ENCODE measurements around the gene SARM1. TPM values are rescaled to one million over a fixed set of nuclear protein-coding genes. Genes with fewer than 3 reads are reported as not detected.

SARM1 gene
- total and polyA plus RNA-seq, 2 of the 13 experiments (the other 11 are each of a cell fraction or from before 2014, with no cell fraction given): 0.73 to 0.86 TPM

DNA sequence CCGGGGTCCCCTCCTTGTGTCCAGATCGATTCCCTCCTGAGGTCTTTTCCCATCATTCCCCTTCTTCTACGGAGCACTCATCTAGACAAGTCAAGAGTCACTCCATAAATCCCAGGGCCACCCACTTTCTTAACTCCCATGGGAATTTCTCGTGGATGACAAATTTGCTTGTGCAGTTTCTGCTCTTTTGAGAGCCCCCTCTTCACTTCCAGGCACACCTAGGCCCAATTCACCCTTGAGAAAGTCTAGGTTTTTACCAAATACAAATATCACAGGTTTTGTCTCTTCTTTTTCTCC lies 13.6 kb upstream of the SARM1 start (continued):
- TF ChIP-seq SOX5 (CRISPR knock-in tag; IDR thresholded peaks at IDR 0.05; ENCODE audit: borderline replicate concordance): no peak
- TF ChIP-seq NCOA1 (CRISPR knock-in tag; IDR thresholded peaks at IDR 0.05): 0 out of 2 replicates have a peak, but pooled peaks have one; percentile 37

- intact Hi-C loops (cut with micrococcal nuclease; ENCODE audit: unreplicated experiment) (no loop called here), in situ Hi-C loops (cut with HindIII; ENCODE audit: extremely low pct_ligation_motif_present, low pct_unique_long_range_greater_than_20kb) (no loop called here)
- no peak overlapping the region for H2AFZ ChIP-seq (ENCODE audit: low read length)
- peaks cover 11% of the 10 kb centered on the region for H3K79me2 ChIP-seq (ENCODE audit: insufficient read depth, low read length)
- no peak for TF ChIP-seq KDM3A (CRISPR knock-in tag; IDR thresholded peaks at IDR 0.05; ENCODE audit: low read depth)
- TF ChIP-seq TOE1 (CRISPR knock-in tag; IDR thresholded peaks at IDR 0.05): no peak
- TF ChIP-seq POLR2G (IDR thresholded peaks at IDR 0.05; ENCODE audit: low read depth, low read length): 0 out of 2 replicates have a peak, but pooled peaks have one; percentile 12
- H4K20me1 ChIP-seq (ENCODE audit: insufficient read depth, low read length): no peaks in the 10 kb centered on the region
- no peaks in the 10 kb centered on the region; a peak in 1 of 5 replicates for H3K27me3 ChIP-seq (ENCODE audit: control insufficient read depth in 1 of 2, insufficient read depth in 2 of 2, low read length in 2 of 2)
- CTCF ChIA-PET (ENCODE audit: low intra/inter-chr PET ratio, low total read pairs): no interaction called here
- H3K4me3 ChIP-seq (replicated peaks in 1 of 3; ENCODE audit: insufficient read depth in 1 of 3, low read depth in 2 of 3, low read length in 3 of 3): no peak overlapping the region
- POLR2A ChIA-PET: interaction anchor here (1.1 to 1.6 kb wide), 2 partner anchors 8 to 28 kb away, joined by 3 to 5 read pairs; partner anchors contain the start of genes IFT20 and TNFAIP1
- H3K9me3 ChIP-seq (ENCODE audit: low read length): no peaks in the 10 kb centered on the region
- peaks cover 19 to 41% of the 10 kb centered on the region in 2 experiments for H3K36me3 ChIP-seq (replicated peaks in 1 of 2; ENCODE audit: control insufficient read depth in 1 of 2, insufficient read depth in 2 of 2, low read length in 2 of 2)
- BruUV-seq (replicated peaks): no TSS peak
- FAIRE-seq (no peak), ATAC-seq (no peak), DNase-seq (ENCODE audit: low spot score) (no peak)
- H3K4me1 ChIP-seq (ENCODE audit: insufficient read depth, low read length): peaks cover 33% of the 10 kb centered on the region
- H3K4me2 ChIP-seq (ENCODE audit: low read depth, low read length): no peak overlapping the region
- 97% methylated on average over 5 of the region's 5 CpGs for WGBS (ENCODE audit: low lambda C conversion rate)
- H3K9ac ChIP-seq (ENCODE audit: insufficient read depth, low read depth, low read length): no peak overlapping the region
- H3K27ac ChIP-seq (ENCODE audit: extremely low read length, insufficient read depth, low read length): no peak overlapping the region
Measured at GRCh38 chr17:28363186-28363585, 8.3 kb upstream of the SARM1 start.

- no peak overlapping the region for H3K4me2 ChIP-seq (ENCODE audit: low read depth, low read length)
- no peak overlapping the region for H3K9ac ChIP-seq (ENCODE audit: insufficient read depth, low read depth, low read length)
- ATAC-seq: no peak
- H2AFZ ChIP-seq (ENCODE audit: low read length): no peak overlapping the region
- H4K20me1 ChIP-seq (ENCODE audit: insufficient read depth, low read length): no peaks in the 10 kb centered on the region
- no peak for DNase-seq (ENCODE audit: low spot score)
- peaks cover 33% of the 10 kb centered on the region for H3K4me1 ChIP-seq (ENCODE audit: insufficient read depth, low read length)
- peaks cover 19 to 41% of the 10 kb centered on the region in 2 experiments for H3K36me3 ChIP-seq (replicated peaks in 1 of 2; ENCODE audit: control insufficient read depth in 1 of 2, insufficient read depth in 2 of 2, low read length in 2 of 2)
- no peaks in the 10 kb centered on the region for H3K27me3 ChIP-seq (ENCODE audit: control insufficient read depth in 1 of 2, insufficient read depth in 2 of 2, low read length in 2 of 2)
- ChIA-PET POLR2A (interaction anchor here (0.8 to 8.3 kb wide), 6 partner anchors 9 to 58 kb away, joined by 3 to 122 read pairs (median 3); partner anchors contain the start of genes IFT20, SLC46A1 and TNFAIP1), CTCF (ENCODE audit: low intra/inter-chr PET ratio, low total read pairs) (no interaction called here)
- FAIRE-seq: no peak
- peaks cover 9% of the 10 kb centered on the region for H3K79me2 ChIP-seq (ENCODE audit: insufficient read depth, low read length)
- no peaks in the 10 kb centered on the region for H3K9me3 ChIP-seq (ENCODE audit: low read length)
- H3K27ac ChIP-seq (ENCODE audit: extremely low read length, insufficient read depth, low read length): no peak overlapping the region
- in situ Hi-C loops (cut with HindIII; ENCODE audit: extremely low pct_ligation_motif_present, low pct_unique_long_range_greater_than_20kb) (no loop called here), intact Hi-C loops (cut with micrococcal nuclease; ENCODE audit: unreplicated experiment) (no loop called here)
- BruUV-seq (replicated peaks): no TSS peak
- 97% methylated on average over 5 of the region's 8 CpGs for WGBS (ENCODE audit: low lambda C conversion rate)
- no peak overlapping the region for H3K4me3 ChIP-seq (replicated peaks in 1 of 3; ENCODE audit: insufficient read depth in 1 of 3, low read depth in 2 of 3, low read length in 3 of 3)
- TF ChIP-seq PHB2 (IDR thresholded peaks at IDR 0.05; ENCODE audit: partially characterized antibody) (no peak), ZNF251 (CRISPR knock-in tag; IDR thresholded peaks at IDR 0.05) (no peak), FIP1L1 (IDR thresholded peaks at IDR 0.05; ENCODE audit: borderline replicate concordance, insufficient read depth, low read depth, low read length) (no peak), SMAD9 (CRISPR knock-in tag; IDR thresholded peaks at IDR 0.05) (no peak), HOXA5 (CRISPR knock-in tag; IDR thresholded peaks at IDR 0.05) (no peak), TAF1 (CRISPR knock-in tag; IDR thresholded peaks at IDR 0.05) (no peak), TMF1 (CRISPR knock-in tag; IDR thresholded peaks at IDR 0.05; ENCODE audit: low read depth) (no peak), ZMYM3 (CRISPR knock-in tag; IDR thresholded peaks at IDR 0.05) (no peak), ZNF530 (CRISPR knock-in tag; IDR thresholded peaks at IDR 0.05; ENCODE audit: low read depth) (no peak), FOXK1 (CRISPR knock-in tag; IDR thresholded peaks at IDR 0.05; ENCODE audit: borderline replicate concordance, low read depth) (no peak)
Measured at GRCh38 chr17:28363776-28364650, 7.5 kb upstream of the SARM1 start.
